K562 (cell line): Measurements from ENCODE around the gene HDAC9. TPM values are rescaled to one million over a fixed set of nuclear protein-coding genes. Genes with fewer than 3 reads are reported as not detected.

Experiments
- ATAC-seq: fragments of 200-7000 bp; cut with Tn5 transposase; 3 replicates; pipeline ENCODE4 v1.9.1; 2020; ENCODE audit warnings: moderate library complexity
- BruUV-seq: library from RNA; stranded (reverse); fragments of 400-500 nt; replicated peaks from 2 replicates; lab custom pipeline; 2021; lab: Mats Ljungman, UMichigan
- CTCF ChIA-PET: fragments of 300-600 bp; formaldehyde crosslinking; extraction: SDS; loops from one replicate; lab custom pipeline; 2021; ENCODE audit warnings: low intra/inter-chr PET ratio; lab: Yijun Ruan, JAX
- POLR2A ChIA-PET: fragments of 300-600, 350-650 bp; sonication (Branson Sonifier 250); formaldehyde crosslinking; extraction: SDS; loops from one replicate; lab custom pipeline; 2021; ENCODE audit warnings: antibody characterized with exemption, inconsistent platforms; lab: Yijun Ruan, JAX
- DNase-seq, 4 experiments: peaks; one replicate each; pipeline versions ENCODE4 v3.0.0 to v3.0.0-alpha.2; 2011 to 2018; ENCODE audit warnings: low spot score in 3 of 4, mixed read lengths in 3 of 4; ENCODE audit errors: extremely low read depth in 1 of 4
- FAIRE-seq: peaks from 2 replicates; lab custom pipeline; 2011; peaks lifted over from hg19 to GRCh38; lab: Jason Lieb, UNC
- H2AFZ ChIP-seq: 2 replicates; pipeline ENCODE4 v1.6.0; 2011; ENCODE audit warnings: low read depth, low read length, control low read depth, inconsistent platforms
- H3K27ac ChIP-seq: fragments of 200-600 bp; 3 replicates; pipeline ENCODE4 v1.8.0; 2011; ENCODE audit warnings: low read depth, mild to moderate bottlenecking, control low read depth, inconsistent platforms, low read length, moderate library complexity, mixed read lengths; ENCODE audit errors: extremely low read depth
- H3K27me3 ChIP-seq, 2 experiments: fragments of 300-600 bp in 1 of 2; 2 replicates in 1 of 2; 3 replicates in 1 of 2; pipeline versions ENCODE4 v1.6.0 to v1.8.0; 2011; ENCODE audit warnings: inconsistent platforms in 2 of 2, low read length in 2 of 2, mild to moderate bottlenecking in 1 of 2, mixed read lengths in 1 of 2, moderate library complexity in 1 of 2; ENCODE audit not compliant: control insufficient read depth in 2 of 2, insufficient read depth in 2 of 2
- H3K36me3 ChIP-seq: fragments of 300-600 bp; 3 replicates; pipeline ENCODE4 v1.8.0; 2011; ENCODE audit warnings: mild to moderate bottlenecking, low read length, inconsistent platforms; ENCODE audit not compliant: control insufficient read depth, insufficient read depth
- H3K4me1 ChIP-seq, 2 experiments: fragments of 200-600 bp in 1 of 2; replicated peaks in 1 of 2; 2 replicates in 1 of 2; 3 replicates in 1 of 2; pipeline versions ENCODE4 v1.5.1 to v1.8.0; 2011; ENCODE audit warnings: inconsistent platforms in 2 of 2, low read length in 2 of 2, mild to moderate bottlenecking in 1 of 2, mixed read lengths in 1 of 2, moderate library complexity in 1 of 2; ENCODE audit not compliant: control insufficient read depth in 2 of 2, insufficient read depth in 2 of 2
- H3K4me2 ChIP-seq: 2 replicates; pipeline ENCODE4 v1.6.1; 2011; ENCODE audit warnings: low read length, control low read depth, inconsistent platforms, mixed read lengths; ENCODE audit not compliant: insufficient read depth
- H3K4me3 ChIP-seq: fragments of 200-600 bp; sonication (generic), shearing (Covaris generic); 2 replicates; pipeline ENCODE4 v1.5.1; 2016; ENCODE audit warnings: control low read depth, inconsistent platforms
- H3K79me2 ChIP-seq: fragments of 200-600 bp; 3 replicates; pipeline ENCODE4 v1.8.0; 2011; ENCODE audit warnings: low read length, inconsistent platforms; ENCODE audit not compliant: control insufficient read depth, insufficient read depth
- H3K9ac ChIP-seq, 2 experiments: 2 replicates each; pipeline versions ENCODE4 v1.6.0 to v1.6.1; 2011; ENCODE audit warnings: low read depth in 2 of 2, low read length in 2 of 2, control low read depth in 1 of 2, inconsistent platforms in 1 of 2, mild to moderate bottlenecking in 1 of 2, mixed read lengths in 1 of 2; ENCODE audit not compliant: insufficient read depth in 1 of 2
- H3K9me1 ChIP-seq: one replicate; pipeline ENCODE4 v1.6.0; 2011; ENCODE audit warnings: inconsistent platforms, mild to moderate bottlenecking, low read length, moderate library complexity; ENCODE audit not compliant: control insufficient read depth, insufficient read depth
- H3K9me3 ChIP-seq: replicated peaks from 2 replicates; pipeline ENCODE4 v1.5.1; 2011; ENCODE audit warnings: low read depth, low read length, inconsistent platforms; ENCODE audit not compliant: control insufficient read depth, insufficient read depth
- H4K20me1 ChIP-seq: replicated peaks from 2 replicates; pipeline ENCODE4 v1.6.1; 2011; ENCODE audit warnings: low read length, inconsistent platforms, mixed read lengths; ENCODE audit not compliant: control insufficient read depth, insufficient read depth
- BRF2 ChIP-seq: IDR thresholded peaks from 3 replicates; pipeline ENCODE4 v1.6.1; 2011; ENCODE audit warnings: borderline replicate concordance, mild to moderate bottlenecking; ENCODE audit not compliant: insufficient read length, insufficient read depth
- CSDE1 ChIP-seq, 2 experiments: fragments of 450-650 bp; IDR thresholded peaks; 2 replicates each; pipeline ENCODE4 v1.6.1; 2016; ENCODE audit warnings: mild to moderate bottlenecking in 1 of 2
- HSF4 ChIP-seq: fragments of 250-450 bp; sonication (Bioruptor Pico); IDR thresholded peaks from 2 replicates; pipeline ENCODE4 v2.1.2; 2022; ENCODE audit warnings: mild to moderate bottlenecking, moderate library complexity, borderline replicate concordance
- IFI16 ChIP-seq: fragments of 250-450 bp; sonication (Bioruptor Pico); IDR thresholded peaks from 2 replicates; pipeline ENCODE4 v2.1.2; 2022; ENCODE audit warnings: mild to moderate bottlenecking, inconsistent platforms
- JUND ChIP-seq, 2 experiments: IDR thresholded peaks; 2 replicates in 1 of 2; 3 replicates in 1 of 2; pipeline ENCODE4 v1.6.1; 2011; ENCODE audit warnings: borderline replicate concordance in 2 of 2, low read depth in 2 of 2, low read length in 2 of 2, improper control_type of control experiment in 1 of 2, missing biosample characterization in 1 of 2, missing genetic modification characterization in 1 of 2, missing genetic modification reagents in 1 of 2
- MAZ ChIP-seq, 2 experiments: fragments of 450-650 bp in 1 of 2; sonication (generic) in 1 of 2; formaldehyde crosslinking; IDR thresholded peaks in 1 of 2; conservative IDR thresholded peaks in 1 of 2; 2 replicates each; pipeline versions ENCODE4 v1.4.0 to v1.5.0; 2020; ENCODE audit warnings: mild to moderate bottlenecking in 1 of 2, missing genetic modification reagents in 1 of 2
- MXI1 ChIP-seq: IDR thresholded peaks from 2 replicates; pipeline ENCODE4 v1.6.1; 2011; ENCODE audit warnings: low read depth, mild to moderate bottlenecking, improper control_type of control experiment, low read length
- PHB2 ChIP-seq: fragments of 450-650 bp; IDR thresholded peaks from 2 replicates; pipeline ENCODE4 v1.6.1; 2017; ENCODE audit warnings: low read depth
- PRDM10 ChIP-seq: fragments of 450-650 bp; IDR thresholded peaks from 2 replicates; pipeline ENCODE4 v1.6.1; 2018; ENCODE audit not compliant: partially characterized antibody
- PRPF4 ChIP-seq: fragments of 200-400 bp; formaldehyde crosslinking; IDR thresholded peaks from one replicate; pipeline ENCODE4 v1.6.1; 2017; ENCODE audit warnings: low read length, low read depth, mild to moderate bottlenecking; ENCODE audit not compliant: insufficient read depth, poor library complexity, severe bottlenecking
- TAL1 ChIP-seq: fragments of 450-650 bp; IDR thresholded peaks from 2 replicates; pipeline ENCODE4 v1.6.1; 2016; ENCODE audit warnings: mild to moderate bottlenecking
- THAP7 ChIP-seq: fragments of 250-450 bp; sonication (Bioruptor Pico); IDR thresholded peaks from 2 replicates; pipeline ENCODE4 v1.5.0; 2021
- ZNF140 ChIP-seq: fragments of 250-450 bp; sonication (Bioruptor Pico); IDR thresholded peaks from 2 replicates; pipeline ENCODE4 v1.8.0; 2021; ENCODE audit warnings: moderate library complexity, mild to moderate bottlenecking, inconsistent platforms
- ZNF75A ChIP-seq: fragments of 450-650 bp; formaldehyde crosslinking; IDR thresholded peaks from 2 replicates; pipeline ENCODE4 v1.4.0; 2020; ENCODE audit warnings: mild to moderate bottlenecking
- WGBS: fragments of 100-300 bp; shearing (Covaris generic); methylation state at CpG from one replicate; pipeline ENCODE4 v1.1.6; 2016; ENCODE audit warnings: low coverage, mixed read lengths; ENCODE audit not compliant: insufficient coverage; ENCODE audit errors: missing lambda C conversion rate; 5-methylcytosine and 5-hydroxymethylcytosine counted together
- in situ Hi-C: fragments of 300-500 bp; cut with MboI; formaldehyde crosslinking; loops from 4 replicates; pipeline ENCODE4 v1.15.0; 2018; ENCODE audit warnings: inconsistent platforms, mixed read lengths
- intact Hi-C: fragments of 100-400 bp; cut with micrococcal nuclease; formaldehyde crosslinking; loops from 2 replicates; pipeline ENCODE4 v1.14.2; 2022
- polyA plus RNA-seq, 8 experiments: library from polyadenylated mRNA; depleted of rRNA in 4 of 8; stranded (reverse) in 5 of 8; unstranded in 3 of 8; fragments of >200 nt; fragmentation: Nextera tagmentation in 2 of 8; fragmentation: Illumina TruSeq in 1 of 8; extraction: Ambion mirVana in 2 of 8; extraction: Trizol in 1 of 8; gene quantifications; 2 replicates each; pipeline versions ENCODE4 v1.2.1 to v1.2.3, GENCODE V29; 2011 to 2014; ENCODE audit warnings: inconsistent platforms in 1 of 8, missing spikeins in 1 of 8
- total RNA-seq, 7 experiments: library from RNA; depleted of rRNA in 6 of 7; stranded (reverse); fragments of >200 nt in 6 of 7; fragmentation: Illumina TruSeq in 2 of 7; extraction: Trizol in 2 of 7; gene quantifications; 2 replicates each; pipeline versions ENCODE4 v1.2.1 to v1.2.3, GENCODE V29; 2011 to 2021; ENCODE audit warnings: low replicate concordance in 1 of 7

Gene HDAC9
- total and polyA plus RNA-seq, 9 of the 15 experiments (the other 6 are each of a cell fraction or from before 2014, with no cell fraction given) = 0.08 to 0.91 (median 0.33) TPM

- Histone ChIP-seq H3K9me1 (no peaks in the 10 kb centered on the region), H3K27me3 (no peaks in the 10 kb centered on the region), H3K4me1 (no peaks in the 10 kb centered on the region), H3K79me2 (no peaks in the 10 kb centered on the region), H3K36me3 (no peaks in the 10 kb centered on the region), H3K9ac (no peak overlapping the region), H3K4me3 (no peak overlapping the region), H3K4me2 (no peak overlapping the region), H3K27ac (no peak overlapping the region), H2AFZ (no peak overlapping the region), H4K20me1 (no peaks in the 10 kb centered on the region), H3K9me3 (no peaks in the 10 kb centered on the region)
- CTCF ChIA-PET = interaction anchor here (0.6 kb wide), 1 partner anchor 18 kb away, joined by 3 read pairs; no protein-coding TSS in a partner anchor
- DNase-seq (no peak), ATAC-seq (no peak), FAIRE-seq (no peak)
- WGBS = under 1% methylated on average over 4 of the region's 4 CpGs
- POLR2A ChIA-PET = no interaction called here
- intact Hi-C loops = no loop called here
- no TSS peak for BruUV-seq
- in situ Hi-C loops = no loop called here
- TF ChIP-seq PRPF4 = no peak
- TF ChIP-seq HSF4 (CRISPR knock-in tag) = no peak
- no peak for TF ChIP-seq JUND (IDR thresholded peaks at IDR 0.05; ENCODE audit: borderline replicate concordance, low read depth, low read length)
- TF ChIP-seq JUND (tag; IDR thresholded peaks at IDR 0.05; ENCODE audit: borderline replicate concordance, low read depth, low read length) = no peak
- TF ChIP-seq BRF2 = no peak
- no peak for TF ChIP-seq ZNF140 (CRISPR knock-in tag)
- no peak for TF ChIP-seq IFI16 (CRISPR knock-in tag)
- TF ChIP-seq TAL1 = no peak
- no peak for TF ChIP-seq MAZ (CRISPR knock-in tag; conservative IDR thresholded peaks at IDR 0.05 in 1 of 2, IDR thresholded peaks at IDR 0.05 in 1 of 2)
- no peak for TF ChIP-seq MXI1
- TF ChIP-seq PRDM10 = no peak
- no peak for TF ChIP-seq ZNF75A (CRISPR knock-in tag)
- TF ChIP-seq PHB2 = no peak
- no peak for TF ChIP-seq THAP7 (CRISPR knock-in tag)
- TF ChIP-seq CSDE1 (IDR thresholded peaks at IDR 0.05) = no peak
These were observed 45.8 kb downstream of the HDAC9 start for GRCh38 chr7:18541181-18541870.
